Neural cell (in vitro differentiated cells): Measurements from ENCODE around the gene GNAI1. TPM values are rescaled to one million over a fixed set of nuclear protein-coding genes. Genes with fewer than 3 reads are reported as not detected.

Source experiments
- H2AFZ ChIP-seq: fragments of 200-600, 300-800 bp; sonication (generic), shearing (Covaris generic); 2 replicates; pipeline ENCODE4 v1.6.0; 2014; ENCODE audit warnings: low read depth, mild to moderate bottlenecking, antibody characterized with exemption, low read length, moderate library complexity
- H3F3A ChIP-seq: fragments of 200-600 bp; shearing (Covaris generic); 2 replicates; pipeline ENCODE4 v1.6.1; 2016; ENCODE audit warnings: mild to moderate bottlenecking, moderate library complexity, mixed read lengths, antibody characterized with exemption, low read length; ENCODE audit not compliant: insufficient read depth, poor library complexity, severe bottlenecking
- H3K27ac ChIP-seq: fragments of 200-600, 300-800 bp; sonication (generic), shearing (Covaris generic); 2 replicates; pipeline ENCODE4 v1.5.1; 2014; ENCODE audit warnings: mild to moderate bottlenecking, low read length, moderate library complexity
- H3K27me3 ChIP-seq: fragments of 300-800, 200-600 bp; sonication (generic), shearing (Covaris generic); 2 replicates; pipeline ENCODE4 v1.6.0; 2014; ENCODE audit warnings: mild to moderate bottlenecking, low read depth, low read length, moderate library complexity; ENCODE audit not compliant: insufficient read depth
- H3K36me3 ChIP-seq: fragments of 300-800, 200-600 bp; sonication (generic), shearing (Covaris generic); 2 replicates; pipeline ENCODE4 v1.5.1; 2014; ENCODE audit warnings: mild to moderate bottlenecking, antibody characterized with exemption, low read length, moderate library complexity; ENCODE audit not compliant: insufficient read depth
- H3K4me2 ChIP-seq: fragments of 300-800, 200-600 bp; sonication (generic), shearing (Covaris generic); 2 replicates; pipeline ENCODE4 v1.6.0; 2014; ENCODE audit warnings: mild to moderate bottlenecking, low read length
- H3K4me3 ChIP-seq: fragments of 300-800, 200-600 bp; sonication (generic), shearing (Covaris generic); 2 replicates; pipeline ENCODE4 v1.5.1; 2014; ENCODE audit warnings: mild to moderate bottlenecking, low read length, moderate library complexity
- H3K79me2 ChIP-seq: fragments of 200-600 bp; shearing (Covaris generic); replicated peaks from 2 replicates; pipeline ENCODE4 v1.6.0; 2014; ENCODE audit warnings: mild to moderate bottlenecking, low read length, moderate library complexity; ENCODE audit not compliant: insufficient read depth
- H3K9ac ChIP-seq: fragments of 300-800, 200-600 bp; sonication (generic), shearing (Covaris generic); 2 replicates; pipeline ENCODE4 v1.6.1; 2016; ENCODE audit warnings: mild to moderate bottlenecking, low read length, mixed read lengths
- H3K9me2 ChIP-seq: fragments of 200-600 bp; shearing (Covaris generic); 2 replicates; pipeline ENCODE4 v1.6.1; 2016; ENCODE audit warnings: mild to moderate bottlenecking, low read length, mixed read lengths; ENCODE audit not compliant: insufficient read depth
- H3K9me3 ChIP-seq: fragments of 200-600, 300-800 bp; sonication (generic), shearing (Covaris generic); 2 replicates; pipeline ENCODE4 v1.6.1; 2016; ENCODE audit warnings: mild to moderate bottlenecking, mixed run types, low read length, moderate library complexity, mixed read lengths
- H4K20me1 ChIP-seq: fragments of 200-600 bp; shearing (Covaris generic); 2 replicates; pipeline ENCODE4 v1.6.1; 2016; ENCODE audit warnings: mild to moderate bottlenecking, mixed run types; ENCODE audit not compliant: insufficient read depth
- EP300 ChIP-seq: fragments of 450-650 bp; conservative IDR thresholded peaks from 2 replicates; pipeline ENCODE4 v1.6.1; 2014; ENCODE audit warnings: antibody characterized with exemption, mild to moderate bottlenecking, moderate library complexity; ENCODE audit not compliant: poor library complexity, severe bottlenecking
- EZH2 ChIP-seq: fragments of 200-600, 300-800 bp; shearing (Covaris generic), sonication (generic); IDR thresholded peaks from 2 replicates; pipeline ENCODE4 v1.6.1; 2014; ENCODE audit warnings: antibody characterized with exemption, low read length, borderline replicate concordance, mild to moderate bottlenecking; ENCODE audit not compliant: insufficient read depth, poor library complexity, severe bottlenecking
- MXI1 ChIP-seq: fragments of 450-650 bp; conservative IDR thresholded peaks from 2 replicates; pipeline ENCODE4 v1.6.1; 2014; ENCODE audit warnings: antibody characterized with exemption, mild to moderate bottlenecking; ENCODE audit not compliant: poor library complexity, severe bottlenecking
- POLR2AphosphoS5 ChIP-seq: IDR thresholded peaks from 2 replicates; pipeline ENCODE4 v1.6.1; 2012
- RAD21 ChIP-seq: fragments of 450-650 bp; conservative IDR thresholded peaks from 2 replicates; pipeline ENCODE4 v1.6.1; 2014; ENCODE audit warnings: antibody characterized with exemption, mild to moderate bottlenecking, moderate library complexity
- SMC3 ChIP-seq: fragments of 450-650 bp; conservative IDR thresholded peaks from 2 replicates; pipeline ENCODE4 v1.6.1; 2014; ENCODE audit warnings: antibody characterized with exemption, mild to moderate bottlenecking, moderate library complexity; ENCODE audit not compliant: poor library complexity
- TAF1 ChIP-seq: IDR thresholded peaks from 2 replicates; pipeline ENCODE4 v1.6.1; 2012; ENCODE audit warnings: low read depth
- polyA plus RNA-seq: library from polyadenylated mRNA; depleted of rRNA; stranded (reverse); fragments of >200 nt; gene quantifications from 2 replicates; pipeline ENCODE4 v1.2.3, GENCODE V29; 2014
- TF ChIP-seq, protein P1 (sequence below): fragments of 450-650 bp; IDR thresholded peaks from 2 replicates; pipeline ENCODE4 v1.5.1; 2014; ENCODE audit warnings: antibody characterized with exemption, mild to moderate bottlenecking, moderate library complexity; ENCODE audit not compliant: poor library complexity, severe bottlenecking
- TF ChIP-seq, protein P2 (sequence below): IDR thresholded peaks from 2 replicates; pipeline ENCODE4 v1.6.1; 2012; ENCODE audit warnings: borderline replicate concordance

GNAI1 gene
- polyA plus RNA-seq, 1 donor from 2014 or later: 69.3 TPM

DNA sequence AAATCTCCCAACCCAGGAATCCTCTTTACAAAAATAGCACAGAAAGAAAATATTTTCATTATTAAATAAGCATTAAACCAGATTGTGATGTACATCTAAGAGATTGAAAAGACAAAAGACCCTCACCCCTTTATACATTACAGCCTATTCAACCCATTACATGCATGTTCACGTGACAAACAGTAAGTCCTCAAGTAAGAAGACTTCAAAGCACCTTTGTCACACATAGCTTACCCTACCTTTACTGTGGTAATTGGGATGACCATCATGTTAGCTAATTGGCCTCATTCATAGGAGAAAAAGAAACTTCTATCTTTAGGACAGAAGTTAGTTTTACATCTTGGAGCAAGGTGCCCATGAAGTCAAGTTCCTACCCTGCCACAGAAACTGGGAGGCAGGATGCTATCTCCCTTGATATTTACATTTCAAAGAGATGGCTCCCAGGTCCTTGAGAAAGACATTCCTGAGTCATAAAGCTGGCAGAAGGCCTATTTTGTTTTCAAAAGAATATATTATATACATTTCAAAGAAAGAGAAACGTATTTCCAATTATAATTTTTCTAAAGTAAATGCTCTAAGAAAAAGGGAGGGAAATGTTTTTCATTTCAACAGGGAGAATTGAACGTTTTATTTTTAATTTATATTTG, 48.1 kb downstream of the GNAI1 start:
- Histone ChIP-seq H3K79me2 (no peaks in the 10 kb centered on the region), H3K9me2 (no peaks in the 10 kb centered on the region), H3F3A (no peaks in the 10 kb centered on the region), H3K4me3 (no peak overlapping the region), H3K27me3 (no peaks in the 10 kb centered on the region), H2AFZ (no peak overlapping the region), H3K9ac (no peak overlapping the region), H3K9me3 (no peaks in the 10 kb centered on the region), H3K27ac (no peak overlapping the region), H3K36me3 (no peaks in the 10 kb centered on the region), H4K20me1 (no peaks in the 10 kb centered on the region), H3K4me2 (no peak overlapping the region)
- TF ChIP-seq, protein P1, sequence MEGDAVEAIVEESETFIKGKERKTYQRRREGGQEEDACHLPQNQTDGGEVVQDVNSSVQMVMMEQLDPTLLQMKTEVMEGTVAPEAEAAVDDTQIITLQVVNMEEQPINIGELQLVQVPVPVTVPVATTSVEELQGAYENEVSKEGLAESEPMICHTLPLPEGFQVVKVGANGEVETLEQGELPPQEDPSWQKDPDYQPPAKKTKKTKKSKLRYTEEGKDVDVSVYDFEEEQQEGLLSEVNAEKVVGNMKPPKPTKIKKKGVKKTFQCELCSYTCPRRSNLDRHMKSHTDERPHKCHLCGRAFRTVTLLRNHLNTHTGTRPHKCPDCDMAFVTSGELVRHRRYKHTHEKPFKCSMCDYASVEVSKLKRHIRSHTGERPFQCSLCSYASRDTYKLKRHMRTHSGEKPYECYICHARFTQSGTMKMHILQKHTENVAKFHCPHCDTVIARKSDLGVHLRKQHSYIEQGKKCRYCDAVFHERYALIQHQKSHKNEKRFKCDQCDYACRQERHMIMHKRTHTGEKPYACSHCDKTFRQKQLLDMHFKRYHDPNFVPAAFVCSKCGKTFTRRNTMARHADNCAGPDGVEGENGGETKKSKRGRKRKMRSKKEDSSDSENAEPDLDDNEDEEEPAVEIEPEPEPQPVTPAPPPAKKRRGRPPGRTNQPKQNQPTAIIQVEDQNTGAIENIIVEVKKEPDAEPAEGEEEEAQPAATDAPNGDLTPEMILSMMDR: no peak
- TF ChIP-seq POLR2AphosphoS5 (no peak), SMC3 (no peak), EZH2 (no peak), RAD21 (no peak), TAF1 (no peak), MXI1 (no peak), EP300 (no peak)
- TF ChIP-seq, protein P2, sequence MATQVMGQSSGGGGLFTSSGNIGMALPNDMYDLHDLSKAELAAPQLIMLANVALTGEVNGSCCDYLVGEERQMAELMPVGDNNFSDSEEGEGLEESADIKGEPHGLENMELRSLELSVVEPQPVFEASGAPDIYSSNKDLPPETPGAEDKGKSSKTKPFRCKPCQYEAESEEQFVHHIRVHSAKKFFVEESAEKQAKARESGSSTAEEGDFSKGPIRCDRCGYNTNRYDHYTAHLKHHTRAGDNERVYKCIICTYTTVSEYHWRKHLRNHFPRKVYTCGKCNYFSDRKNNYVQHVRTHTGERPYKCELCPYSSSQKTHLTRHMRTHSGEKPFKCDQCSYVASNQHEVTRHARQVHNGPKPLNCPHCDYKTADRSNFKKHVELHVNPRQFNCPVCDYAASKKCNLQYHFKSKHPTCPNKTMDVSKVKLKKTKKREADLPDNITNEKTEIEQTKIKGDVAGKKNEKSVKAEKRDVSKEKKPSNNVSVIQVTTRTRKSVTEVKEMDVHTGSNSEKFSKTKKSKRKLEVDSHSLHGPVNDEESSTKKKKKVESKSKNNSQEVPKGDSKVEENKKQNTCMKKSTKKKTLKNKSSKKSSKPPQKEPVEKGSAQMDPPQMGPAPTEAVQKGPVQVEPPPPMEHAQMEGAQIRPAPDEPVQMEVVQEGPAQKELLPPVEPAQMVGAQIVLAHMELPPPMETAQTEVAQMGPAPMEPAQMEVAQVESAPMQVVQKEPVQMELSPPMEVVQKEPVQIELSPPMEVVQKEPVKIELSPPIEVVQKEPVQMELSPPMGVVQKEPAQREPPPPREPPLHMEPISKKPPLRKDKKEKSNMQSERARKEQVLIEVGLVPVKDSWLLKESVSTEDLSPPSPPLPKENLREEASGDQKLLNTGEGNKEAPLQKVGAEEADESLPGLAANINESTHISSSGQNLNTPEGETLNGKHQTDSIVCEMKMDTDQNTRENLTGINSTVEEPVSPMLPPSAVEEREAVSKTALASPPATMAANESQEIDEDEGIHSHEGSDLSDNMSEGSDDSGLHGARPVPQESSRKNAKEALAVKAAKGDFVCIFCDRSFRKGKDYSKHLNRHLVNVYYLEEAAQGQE: no peak

DNA sequence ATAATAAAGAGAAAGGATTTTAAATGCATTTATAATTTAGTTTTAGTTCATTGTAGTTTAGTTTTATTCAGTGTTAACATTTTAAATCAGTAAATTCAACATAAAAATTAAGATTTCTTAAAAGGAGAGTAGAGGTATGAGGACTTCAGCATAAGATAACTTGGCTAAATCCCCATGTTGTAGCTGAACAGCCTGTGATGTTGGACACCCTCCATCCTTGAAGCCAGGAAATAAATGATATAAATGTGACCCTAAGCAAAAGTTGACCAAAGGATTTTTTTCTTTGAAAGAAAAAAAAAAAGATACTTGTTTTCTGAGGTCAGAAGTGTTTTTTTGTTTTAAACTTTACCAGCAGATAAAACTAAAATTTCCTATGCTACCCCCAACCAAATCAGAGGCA, 48.7 kb downstream of the GNAI1 start:
- no peaks in the 10 kb centered on the region for H3K9me3 ChIP-seq
- no peaks in the 10 kb centered on the region for H3K27me3 ChIP-seq
- no peaks in the 10 kb centered on the region for H4K20me1 ChIP-seq
- H3K4me3 ChIP-seq: no peak overlapping the region
- no peak overlapping the region for H3K27ac ChIP-seq
- H2AFZ ChIP-seq: no peak overlapping the region
- no peak overlapping the region for H3K4me2 ChIP-seq
- TF ChIP-seq MXI1 (no peak), POLR2AphosphoS5 (no peak), EZH2 (no peak), TAF1 (no peak), EP300 (no peak), SMC3 (no peak), RAD21 (no peak)
- TF ChIP-seq, protein P2: no peak
- TF ChIP-seq, protein P1: no peak
- no peaks in the 10 kb centered on the region for H3K9me2 ChIP-seq
- H3K9ac ChIP-seq: no peak overlapping the region
- no peaks in the 10 kb centered on the region for H3K36me3 ChIP-seq
- no peaks in the 10 kb centered on the region for H3F3A ChIP-seq
- no peaks in the 10 kb centered on the region for H3K79me2 ChIP-seq
